GM19328 (cell line): ENCODE measurements around the gene SEC61B.

Source experiments
- ATAC-seq: cut with Tn5 transposase; IDR thresholded peaks from one replicate; pipeline ENCODE4 v1.9.1; 2021; ENCODE audit warnings: mild to moderate bottlenecking, moderate library complexity; ENCODE audit not compliant: unreplicated experiment

Gene SEC61B

GRCh38 chr9:99266255-99267023, 44.4 kb downstream of the SEC61B start:
- peak; percentile 48 for ATAC-seq

- ATAC-seq = no peak
These were observed 47.3 kb downstream of the SEC61B start for GRCh38 chr9:99269416-99269815.

GRCh38 chr9:99270491-99270890, 48.4 kb downstream of the SEC61B start:
- no peak for ATAC-seq

- ATAC-seq = no peak
These were observed 50.8 kb downstream of the SEC61B start for GRCh38 chr9:99272836-99273235.

GRCh38 chr9:99274016-99274415, 51.9 kb downstream of the SEC61B start:
- ATAC-seq = no peak

GRCh38 chr9:99274495-99274894, 52.4 kb downstream of the SEC61B start:
- ATAC-seq = no peak
